ENCODE results near the gene VKORC1.
A peak's percentile ranks its signal among the peaks of the same experiment; 100 is the strongest.

VKORC1 gene

GRCh38 chr16:31077592-31078396 lies 16.8 kb downstream of the VKORC1 start:
- peaks cover 65% of the 10 kb centered on the region for H3K36me3 ChIP-seq (ENCODE audit: insufficient read depth, low read depth, low read length)
- H3K27ac ChIP-seq (ENCODE audit: low read length): no peak overlapping the region
- no peaks in the 10 kb centered on the region for H3K27me3 ChIP-seq (ENCODE audit: insufficient read depth, low read length)
- H3K9ac ChIP-seq (ENCODE audit: low read depth, low read length): no peak overlapping the region
- no peaks in the 10 kb centered on the region for H3K4me1 ChIP-seq (ENCODE audit: insufficient read depth, low read length)
- H3K4me3 ChIP-seq (ENCODE audit: low read length): no peak overlapping the region
- no peaks in the 10 kb centered on the region for H3K9me3 ChIP-seq (ENCODE audit: insufficient read depth, low read depth, low read length)

GRCh38 chr16:31077024-31077423 lies 17.6 kb downstream of the VKORC1 start:
- Histone ChIP-seq H3K27ac (ENCODE audit: low read length) (no peak overlapping the region), H3K9ac (ENCODE audit: low read depth, low read length) (no peak overlapping the region), H3K4me1 (ENCODE audit: insufficient read depth, low read length) (peaks cover 2% of the 10 kb centered on the region), H3K9me3 (ENCODE audit: insufficient read depth, low read depth, low read length) (no peaks in the 10 kb centered on the region), H3K4me3 (ENCODE audit: low read length) (no peak overlapping the region), H3K36me3 (ENCODE audit: insufficient read depth, low read depth, low read length) (peaks cover 58% of the 10 kb centered on the region), H3K27me3 (ENCODE audit: insufficient read depth, low read length) (no peaks in the 10 kb centered on the region)

DNA sequence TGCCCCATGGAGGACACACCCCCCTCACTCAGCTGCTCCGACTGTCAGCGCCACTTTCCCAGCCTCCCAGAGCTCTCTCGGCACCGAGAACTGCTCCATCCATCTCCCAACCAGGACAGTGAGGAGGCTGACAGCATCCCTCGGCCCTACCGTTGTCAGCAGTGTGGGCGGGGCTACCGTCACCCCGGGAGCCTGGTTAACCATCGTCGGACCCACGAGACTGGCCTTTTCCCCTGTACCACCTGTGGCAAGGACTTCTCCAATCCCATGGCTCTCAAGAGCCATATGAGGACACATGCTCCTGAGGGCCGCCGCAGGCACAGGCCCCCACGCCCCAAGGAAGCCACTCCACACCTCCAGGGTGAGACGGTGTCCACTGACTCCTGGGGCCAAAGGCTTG lies 18.3 kb downstream of the VKORC1 start:
- Histone ChIP-seq H3K9ac (ENCODE audit: low read depth, low read length) (no peak overlapping the region), H3K36me3 (ENCODE audit: insufficient read depth, low read depth, low read length) (peaks cover 54% of the 10 kb centered on the region), H3K4me3 (ENCODE audit: low read length) (no peak overlapping the region), H3K4me1 (ENCODE audit: insufficient read depth, low read length) (peaks cover 6% of the 10 kb centered on the region), H3K27ac (ENCODE audit: low read length) (no peak overlapping the region), H3K27me3 (ENCODE audit: insufficient read depth, low read length) (no peaks in the 10 kb centered on the region), H3K9me3 (ENCODE audit: insufficient read depth, low read depth, low read length) (no peaks in the 10 kb centered on the region)

DNA sequence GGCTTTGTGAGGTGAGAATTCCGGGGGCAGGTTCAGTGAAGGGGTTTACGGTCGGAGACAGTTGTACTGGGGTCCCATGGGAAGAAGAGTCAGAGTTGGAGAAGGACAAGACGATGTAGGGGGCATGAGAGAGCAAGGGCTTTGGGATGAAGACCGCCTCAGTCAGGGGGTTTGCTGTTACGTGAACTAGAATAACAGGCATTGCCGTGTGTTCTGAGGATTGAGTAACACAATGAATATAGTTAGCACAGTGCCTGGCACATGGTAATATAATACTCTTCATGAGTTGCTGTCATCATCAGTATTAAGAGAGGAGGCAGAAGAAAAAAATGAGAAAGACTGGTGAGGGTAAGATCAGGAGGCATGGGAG lies 19.8 kb downstream of the VKORC1 start:
- Histone ChIP-seq H3K27ac (ENCODE audit: low read length) (peak overlapping the region; percentile 43), H3K4me3 (ENCODE audit: low read length) (peak overlapping the region; percentile 89), H3K9ac (ENCODE audit: low read depth, low read length) (peak overlapping the region; percentile 85), H3K4me1 (ENCODE audit: insufficient read depth, low read length) (peaks cover 6% of the 10 kb centered on the region), H3K36me3 (ENCODE audit: insufficient read depth, low read depth, low read length) (peaks cover 38% of the 10 kb centered on the region), H3K27me3 (ENCODE audit: insufficient read depth, low read length) (no peaks in the 10 kb centered on the region), H3K9me3 (ENCODE audit: insufficient read depth, low read depth, low read length) (no peaks in the 10 kb centered on the region)

DNA sequence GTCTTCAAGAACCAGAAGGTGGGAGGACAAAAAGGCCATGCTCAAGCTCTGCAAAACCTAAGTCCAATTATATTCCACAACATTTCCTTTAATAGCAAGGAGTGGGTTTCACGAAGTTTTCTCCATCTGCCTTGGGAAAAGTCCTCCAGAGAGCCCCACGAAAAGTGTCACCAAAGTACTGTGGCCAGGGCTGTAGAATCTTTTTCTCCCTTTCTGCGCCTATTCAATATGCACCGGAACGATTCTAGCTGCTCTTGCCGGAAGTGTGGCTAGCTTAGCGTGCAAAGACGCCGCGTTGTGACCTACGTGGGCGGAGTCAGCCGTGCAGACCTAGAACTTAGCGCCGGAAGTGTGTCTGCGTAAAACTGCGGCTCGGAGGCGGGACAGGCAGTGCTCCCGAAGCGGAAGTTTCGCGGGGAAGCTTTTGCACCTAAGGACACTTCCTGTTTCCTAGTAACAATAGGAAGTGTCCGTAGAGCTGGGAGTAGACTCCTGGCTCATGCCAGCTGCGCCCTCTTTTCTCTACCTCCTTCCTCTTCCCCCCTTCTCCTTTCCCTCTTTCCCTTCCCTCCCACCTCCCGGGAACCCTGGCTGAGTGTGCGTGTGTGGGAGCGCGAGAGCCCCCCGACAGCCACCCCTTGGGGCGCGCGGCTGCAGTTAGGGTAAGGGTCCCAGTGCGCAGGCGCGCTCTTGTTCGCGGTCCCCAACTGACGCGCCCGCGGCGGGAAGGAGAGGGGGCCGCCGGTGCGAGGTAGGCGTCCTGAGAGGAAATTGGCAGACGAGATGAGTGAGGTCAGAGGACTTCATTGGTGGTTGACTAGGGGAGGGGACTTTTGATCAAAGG lies 20.4 kb downstream of the VKORC1 start, which contains the start of the genes ZNF646 and ZNF668:
Gene ZNF646 (plus strand): TSS at position 453 of the 844 bp plus-strand sequence. CDS start 1,903 bp downstream, outside the sequence.
Gene ZNF668 (minus strand): TSS at position 271 of the 844 bp plus-strand sequence. CDS start 9,781 bp downstream, outside the sequence.
- peaks cover 32% of the 10 kb centered on the region for H3K36me3 ChIP-seq (ENCODE audit: insufficient read depth, low read depth, low read length)
- peaks cover 6% of the 10 kb centered on the region for H3K4me1 ChIP-seq (ENCODE audit: insufficient read depth, low read length)
- peak within 1 kb of the TSS; percentile 89 for H3K4me3 ChIP-seq (ENCODE audit: low read length)
- H3K9me3 ChIP-seq (ENCODE audit: insufficient read depth, low read depth, low read length): no peaks in the 10 kb centered on the region
- peak within 1 kb of the TSS; percentile 85 for H3K9ac ChIP-seq (ENCODE audit: low read depth, low read length)
- H3K27ac ChIP-seq (ENCODE audit: low read length): peak within 1 kb of the TSS; percentile 43
- no peaks in the 10 kb centered on the region for H3K27me3 ChIP-seq (ENCODE audit: insufficient read depth, low read length)

DNA sequence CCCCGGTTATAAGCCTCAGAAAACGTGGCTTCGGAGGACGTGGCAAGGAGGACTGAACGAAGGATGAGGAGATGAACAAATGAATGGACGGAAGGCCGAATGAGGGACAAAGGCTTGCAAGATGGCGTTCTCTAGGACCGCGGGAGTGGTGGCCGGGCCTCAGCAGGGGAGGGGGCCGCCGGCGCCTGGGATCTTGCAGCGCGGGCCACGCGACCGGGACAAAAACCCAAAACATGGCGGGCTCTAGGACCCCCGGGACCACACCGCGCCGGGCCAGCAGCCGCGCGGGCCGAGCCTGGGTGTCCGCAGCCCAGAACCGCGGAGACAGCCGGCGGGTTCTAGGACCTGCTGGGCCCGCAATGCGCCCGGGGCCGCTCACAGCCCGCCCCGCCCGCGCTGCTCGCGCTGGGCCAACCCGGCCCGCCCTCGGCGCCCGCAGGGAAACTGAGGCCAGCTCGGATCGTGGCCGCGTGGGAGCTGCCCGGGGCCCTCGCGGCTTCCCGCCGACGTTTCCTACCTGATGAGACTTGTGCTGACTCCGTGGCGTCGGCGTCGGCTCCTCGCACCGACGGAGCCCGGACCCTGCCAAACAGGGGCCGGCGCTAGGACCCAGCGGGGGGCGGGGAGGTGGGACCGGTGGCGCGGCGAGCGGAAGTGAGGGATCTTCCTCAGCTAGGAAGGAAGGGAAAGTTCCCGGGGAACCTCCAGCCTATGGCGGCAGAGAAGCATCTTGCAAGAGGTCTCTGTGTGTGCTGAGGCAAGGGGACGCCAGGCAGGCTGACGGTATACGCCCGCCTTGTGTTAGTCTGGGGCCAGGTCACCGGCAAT lies 21.2 kb downstream of the VKORC1 start:
- no peaks in the 10 kb centered on the region for H3K27me3 ChIP-seq (ENCODE audit: insufficient read depth, low read length)
- H3K4me3 ChIP-seq (ENCODE audit: low read length): peak overlapping the region; percentile 89
- peaks cover 24% of the 10 kb centered on the region for H3K36me3 ChIP-seq (ENCODE audit: insufficient read depth, low read depth, low read length)
- peaks cover 6% of the 10 kb centered on the region for H3K4me1 ChIP-seq (ENCODE audit: insufficient read depth, low read length)
- peak overlapping the region; percentile 85 for H3K9ac ChIP-seq (ENCODE audit: low read depth, low read length)
- no peaks in the 10 kb centered on the region for H3K9me3 ChIP-seq (ENCODE audit: insufficient read depth, low read depth, low read length)
- peak overlapping the region; percentile 41 for H3K27ac ChIP-seq (ENCODE audit: low read length)

- Histone ChIP-seq H3K4me3 (ENCODE audit: low read length) (peak overlapping the region; percentile 89), H3K27me3 (ENCODE audit: insufficient read depth, low read length) (no peaks in the 10 kb centered on the region), H3K36me3 (ENCODE audit: insufficient read depth, low read depth, low read length) (peaks cover 17% of the 10 kb centered on the region), H3K27ac (ENCODE audit: low read length) (peak overlapping the region; percentile 41), H3K9ac (ENCODE audit: low read depth, low read length) (peak overlapping the region; percentile 85), H3K4me1 (ENCODE audit: insufficient read depth, low read length) (peaks cover 6% of the 10 kb centered on the region), H3K9me3 (ENCODE audit: insufficient read depth, low read depth, low read length) (no peaks in the 10 kb centered on the region)
Measured at GRCh38 chr16:31072540-31073141, 22.0 kb downstream of the VKORC1 start.

DNA sequence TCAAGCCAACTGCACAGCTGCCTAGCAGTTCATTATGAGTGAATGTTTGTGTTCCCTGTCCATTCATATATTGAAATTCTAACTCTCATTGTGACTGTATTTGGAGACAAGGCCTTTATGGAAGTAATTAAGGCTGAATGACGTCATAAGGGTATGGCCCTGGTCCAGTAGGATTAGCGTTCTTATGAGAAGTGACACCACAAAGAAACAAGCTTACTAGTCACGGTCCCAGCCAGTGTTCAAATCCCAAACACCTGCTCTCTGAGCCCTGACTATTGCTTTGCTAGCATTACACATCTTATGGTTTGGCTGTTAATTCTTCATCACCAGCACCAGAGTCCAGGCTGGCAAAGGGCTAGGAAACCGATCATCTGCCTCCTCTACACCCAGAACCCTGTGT lies 22.7 kb downstream of the VKORC1 start:
- H3K4me1 ChIP-seq (ENCODE audit: insufficient read depth, low read length): peaks cover 6% of the 10 kb centered on the region
- peak overlapping the region; percentile 85 for H3K9ac ChIP-seq (ENCODE audit: low read depth, low read length)
- H3K27me3 ChIP-seq (ENCODE audit: insufficient read depth, low read length): no peaks in the 10 kb centered on the region
- no peaks in the 10 kb centered on the region for H3K9me3 ChIP-seq (ENCODE audit: insufficient read depth, low read depth, low read length)
- peak overlapping the region; percentile 89 for H3K4me3 ChIP-seq (ENCODE audit: low read length)
- H3K27ac ChIP-seq (ENCODE audit: low read length): no peak overlapping the region
- H3K36me3 ChIP-seq (ENCODE audit: insufficient read depth, low read depth, low read length): peaks cover 9% of the 10 kb centered on the region

- Histone ChIP-seq H3K36me3 (ENCODE audit: insufficient read depth, low read depth, low read length) (peaks cover 17% of the 10 kb centered on the region; the same call in 1 of the 2 replicates), H3K9ac (ENCODE audit: low read depth, low read length) (no peak overlapping the region), H3K27ac (ENCODE audit: low read length) (no peak overlapping the region), H3K4me3 (ENCODE audit: low read length) (no peak overlapping the region), H3K27me3 (ENCODE audit: insufficient read depth, low read length) (no peaks in the 10 kb centered on the region), H3K4me1 (ENCODE audit: insufficient read depth, low read length) (peaks cover 6% of the 10 kb centered on the region), H3K9me3 (ENCODE audit: insufficient read depth, low read depth, low read length) (no peaks in the 10 kb centered on the region)
Measured at GRCh38 chr16:31067342-31067741, 27.3 kb downstream of the VKORC1 start.

- H3K36me3 ChIP-seq (ENCODE audit: insufficient read depth, low read depth, low read length): peaks cover 37% of the 10 kb centered on the region; the same call in 1 of the 2 replicates
- H3K9ac ChIP-seq (ENCODE audit: low read depth, low read length): no peak overlapping the region
- H3K9me3 ChIP-seq (ENCODE audit: insufficient read depth, low read depth, low read length): no peaks in the 10 kb centered on the region
- no peaks in the 10 kb centered on the region for H3K4me1 ChIP-seq (ENCODE audit: insufficient read depth, low read length)
- no peak overlapping the region for H3K27ac ChIP-seq (ENCODE audit: low read length)
- H3K27me3 ChIP-seq (ENCODE audit: insufficient read depth, low read length): no peaks in the 10 kb centered on the region
- no peak overlapping the region for H3K4me3 ChIP-seq (ENCODE audit: low read length)
Measured at GRCh38 chr16:31064882-31065461, 29.6 kb downstream of the VKORC1 start.

All from iPS-20b (cell line).